GM18499 (cell line): ENCODE results near the gene VWA3B.
"Not testable (repeated sequence)": the region's sequence is repeated elsewhere in the genome, so short reads cannot be mapped to it uniquely, and the experiment has no call there.

Source experiments
- ATAC-seq: cut with Tn5 transposase; IDR thresholded peaks from one replicate; pipeline ENCODE4 v1.9.1; 2021; ENCODE audit warnings: moderate number of reproducible peaks; ENCODE audit not compliant: insufficient read depth, unreplicated experiment

VWA3B gene

GRCh38 chr2:98240786-98241398, 153.9 kb downstream of the VWA3B start:
- ATAC-seq: no peak

DNA sequence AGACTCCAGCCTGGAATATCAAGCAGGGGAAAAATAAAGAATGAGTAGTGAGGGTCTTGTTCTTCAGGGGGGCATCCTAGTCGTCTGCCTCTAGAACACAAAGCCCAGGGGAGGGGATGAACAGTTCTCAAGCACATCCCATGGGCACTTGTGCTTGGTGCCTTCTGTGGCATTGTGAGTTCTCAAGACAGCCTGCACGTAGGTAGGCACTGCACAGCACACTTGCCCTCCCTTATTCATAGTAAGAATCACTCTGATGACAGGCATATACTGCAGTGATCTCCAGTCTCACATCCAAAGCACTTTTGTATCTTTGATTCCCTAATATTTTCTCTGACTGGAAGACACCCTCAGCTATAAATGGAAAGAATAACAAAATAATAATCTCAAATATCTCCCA, 154.6 kb downstream of the VWA3B start:
- no peak for ATAC-seq

DNA sequence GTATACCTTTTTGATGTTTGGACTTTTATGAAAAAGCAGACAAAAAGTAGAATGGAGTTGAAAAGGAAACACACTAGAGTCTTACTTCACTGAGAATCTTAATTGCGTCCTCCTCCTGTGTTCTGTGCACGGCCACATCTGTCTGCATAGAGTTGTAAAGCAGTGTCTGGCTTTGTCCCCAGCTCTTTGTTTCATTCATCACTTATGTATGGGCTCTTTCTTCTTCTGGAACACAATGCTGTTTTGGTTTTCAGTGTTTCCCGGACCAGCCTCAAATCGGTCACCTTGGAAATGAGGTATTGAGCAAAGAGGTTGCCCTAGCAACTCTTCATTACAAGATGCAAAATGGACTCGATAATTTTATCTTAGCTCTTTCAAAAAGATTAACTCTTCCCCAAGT, 155.0 kb downstream of the VWA3B start:
- ATAC-seq: no peak

- no peak for ATAC-seq
Observed at GRCh38 chr2:98245491-98245890, 158.5 kb downstream of the VWA3B start.

GRCh38 chr2:98247383-98247782, 160.4 kb downstream of the VWA3B start:
- ATAC-seq: no peak

- no peak for ATAC-seq
Observed at GRCh38 chr2:98252038-98252773, 165.2 kb downstream of the VWA3B start.

DNA sequence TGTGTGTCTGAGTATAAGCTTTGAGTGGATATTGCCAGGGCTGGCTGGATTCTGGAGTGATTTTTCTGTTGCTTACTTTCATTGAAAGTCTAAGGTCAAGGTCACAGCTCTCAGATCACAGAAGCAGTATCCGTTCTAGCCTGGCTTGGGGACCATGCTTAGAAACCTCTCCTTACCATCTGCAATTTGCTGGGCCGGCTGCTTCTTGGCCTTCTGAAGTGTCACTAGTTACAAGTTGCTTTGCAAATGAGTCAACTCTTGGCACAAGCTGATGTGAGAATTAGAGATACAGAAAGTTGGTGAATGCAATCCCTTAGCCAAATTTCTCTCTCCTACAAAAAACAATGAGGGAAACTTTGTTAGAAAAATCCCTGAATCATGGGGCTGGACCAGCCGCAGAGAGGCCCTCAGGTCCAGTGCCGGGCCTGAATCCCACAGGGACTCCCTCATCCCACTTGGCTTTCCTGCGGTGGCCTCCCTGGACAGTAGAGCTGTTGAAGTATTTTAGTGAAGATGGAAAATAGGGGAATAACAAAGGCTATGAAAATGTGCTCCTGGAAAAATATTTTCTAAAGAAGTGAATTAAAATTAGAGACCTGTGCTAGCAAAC, 166.6 kb downstream of the VWA3B start:
- ATAC-seq: no peak

DNA sequence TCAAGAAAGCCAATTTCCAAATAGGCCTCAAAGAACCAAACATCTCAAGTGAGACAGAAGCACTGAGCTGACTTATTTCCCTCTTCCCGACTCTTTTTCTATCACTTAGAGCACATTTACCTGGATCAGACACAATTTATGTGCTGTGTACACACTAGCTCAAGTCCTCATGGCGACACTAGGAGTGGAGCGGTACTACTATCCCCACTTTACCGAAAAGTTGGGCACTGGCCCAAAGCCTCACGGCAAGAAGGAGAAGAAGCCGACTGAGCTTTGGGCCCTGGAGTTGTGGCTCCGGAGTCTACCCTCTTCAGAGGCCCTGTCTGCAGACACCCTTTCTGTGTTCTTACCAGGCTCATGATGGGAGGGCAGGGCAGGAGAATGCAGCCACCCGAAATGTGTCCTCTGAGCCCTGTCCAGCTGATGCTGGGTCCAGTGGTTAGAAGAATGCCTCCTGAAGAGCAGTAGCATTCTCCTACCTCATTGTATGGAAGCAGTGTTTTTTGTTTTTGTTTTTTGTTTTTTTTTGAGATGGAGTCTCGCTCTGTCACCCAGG, 167.6 kb downstream of the VWA3B start:
- no peak for ATAC-seq

DNA sequence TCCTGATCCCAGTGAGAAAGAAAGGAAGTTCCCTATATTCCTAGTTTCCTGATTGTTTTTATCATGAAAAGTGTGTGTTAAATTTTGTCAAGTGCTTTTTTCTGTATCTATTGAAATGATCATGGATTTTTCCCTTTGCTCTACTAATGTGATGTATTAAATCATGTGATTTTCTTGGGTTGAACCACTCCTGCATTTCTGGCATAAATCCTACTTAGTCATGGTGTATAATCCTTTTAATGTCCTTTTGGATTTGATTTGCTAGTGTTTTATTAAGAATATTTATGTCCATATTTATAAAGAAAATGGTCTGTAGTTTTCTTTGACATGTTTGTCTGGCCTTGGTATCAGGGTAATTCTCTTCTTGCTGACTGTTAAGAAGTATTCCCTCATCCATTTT, 171.9 kb downstream of the VWA3B start:
- no peak for ATAC-seq

GRCh38 chr2:98263362-98263761, 176.4 kb downstream of the VWA3B start:
- no peak for ATAC-seq

DNA sequence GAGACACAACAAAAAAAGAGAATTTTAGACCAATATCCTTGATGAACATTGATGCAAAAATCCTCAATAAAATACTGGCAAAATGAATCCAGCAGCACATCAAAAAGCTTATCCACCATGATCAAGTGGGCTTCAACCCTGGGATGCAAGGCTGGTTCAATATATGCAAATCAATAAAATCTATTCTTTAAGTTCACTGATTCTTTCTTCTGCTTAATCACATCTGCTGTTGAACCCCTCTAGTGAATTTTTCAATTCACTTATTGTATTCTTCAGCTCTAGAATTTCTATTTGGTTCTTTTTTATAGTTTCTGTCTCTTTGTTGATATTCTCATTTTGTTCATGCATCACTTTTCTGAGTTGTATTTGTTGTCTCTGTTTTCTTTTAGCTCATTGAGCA, 181.3 kb downstream of the VWA3B start:
- ATAC-seq: not testable (repeated sequence)

DNA sequence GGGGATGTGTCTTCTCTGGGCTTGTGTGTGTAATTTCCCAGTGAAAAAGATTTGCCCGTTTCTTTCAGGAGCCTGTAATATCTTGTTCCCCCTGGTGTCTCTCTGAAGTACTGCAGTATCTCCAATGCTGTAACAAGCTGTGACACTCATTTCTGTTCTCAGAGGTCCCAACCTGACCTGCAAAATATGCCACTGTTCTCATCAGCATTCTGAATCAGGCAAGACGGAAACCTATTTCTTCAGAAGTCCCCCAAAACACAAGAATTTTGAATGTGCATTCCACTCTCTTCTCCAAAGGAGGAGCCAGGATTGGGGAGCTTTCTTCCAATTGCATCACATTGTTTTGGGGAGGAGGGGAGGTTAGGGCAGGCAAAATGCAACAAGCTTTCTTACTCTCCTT, 182.3 kb downstream of the VWA3B start:
- ATAC-seq: no peak

- ATAC-seq: no peak
Observed at GRCh38 chr2:98269830-98270229, 182.9 kb downstream of the VWA3B start.

- no peak for ATAC-seq
Observed at GRCh38 chr2:98277162-98277859, 190.3 kb downstream of the VWA3B start.

DNA sequence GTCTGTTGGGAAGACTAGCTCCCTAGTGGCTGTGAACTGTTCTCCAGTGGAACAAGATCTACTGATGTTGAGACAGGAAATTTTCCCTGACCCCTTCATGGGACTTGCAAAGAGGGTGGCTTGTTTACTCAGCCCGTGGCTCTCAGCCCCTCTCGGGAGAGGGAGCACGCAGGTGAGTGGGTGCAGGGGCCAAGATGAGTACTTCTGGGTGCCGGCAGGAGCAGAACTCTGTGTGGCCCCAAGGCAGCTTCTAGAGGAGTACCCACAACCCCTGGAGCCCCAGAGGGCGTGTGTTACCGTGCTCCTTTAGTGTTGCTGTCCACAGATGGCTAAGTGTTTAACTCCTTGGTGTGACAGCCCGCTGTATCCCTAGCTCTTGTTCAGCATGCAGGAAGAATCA, 191.1 kb downstream of the VWA3B start:
- ATAC-seq: no peak

DNA sequence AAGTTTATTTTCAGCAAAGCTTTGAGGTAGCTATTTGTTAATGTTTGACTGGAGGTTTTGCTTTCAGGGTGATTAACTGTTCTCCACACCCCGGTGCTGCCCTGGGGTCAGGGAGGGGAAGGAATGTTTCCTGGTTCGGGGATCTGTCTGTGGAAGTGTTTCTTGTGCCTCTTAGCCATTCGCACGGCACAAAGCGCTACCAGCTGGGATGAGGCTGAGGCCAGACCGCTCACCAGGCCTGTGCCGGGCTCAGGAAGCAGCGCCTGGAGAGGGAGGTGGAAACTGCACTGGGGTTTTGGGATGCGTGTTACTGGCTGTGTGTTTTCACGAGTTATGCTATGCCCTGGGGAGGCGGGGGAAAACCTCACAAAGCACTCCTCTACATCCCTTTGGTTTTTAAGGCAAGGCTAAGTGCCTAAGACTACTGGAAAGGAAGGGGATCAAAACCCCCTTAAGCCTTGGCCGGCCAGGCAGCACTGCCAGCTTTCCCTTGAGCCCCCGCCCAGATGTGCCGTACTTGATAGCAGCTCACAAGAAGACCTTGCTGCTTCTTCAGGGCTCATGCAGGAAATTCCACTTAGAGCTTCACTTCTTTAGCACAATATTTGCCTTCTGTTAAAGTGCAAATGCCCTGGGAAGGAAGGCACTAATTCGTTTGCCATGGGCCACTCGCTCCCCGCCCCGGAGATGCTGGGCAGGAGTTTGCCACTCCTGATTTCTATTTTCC, 193.6 kb downstream of the VWA3B start:
- ATAC-seq: no peak

DNA sequence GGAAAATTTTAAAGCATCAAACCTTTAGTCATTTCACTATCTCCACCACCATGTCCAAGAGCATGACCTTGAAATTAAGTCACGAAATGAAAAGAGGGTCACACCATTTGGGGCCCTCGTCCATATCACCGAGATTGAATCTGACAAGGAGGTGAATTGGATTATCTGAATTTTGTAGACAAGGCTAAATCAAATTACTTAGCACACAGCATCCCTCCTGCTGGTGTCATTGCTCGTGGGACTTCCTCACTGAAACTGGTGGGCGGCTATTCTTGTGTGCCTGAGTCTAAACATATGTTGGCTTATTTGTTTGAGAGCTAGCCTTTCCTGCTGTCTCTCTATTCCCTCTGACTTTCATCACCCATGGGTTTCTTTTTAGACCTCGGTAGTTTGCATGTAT, 194.6 kb downstream of the VWA3B start:
- no peak for ATAC-seq

GRCh38 chr2:98282109-98282508, 195.1 kb downstream of the VWA3B start:
- ATAC-seq: no peak

GRCh38 chr2:98293030-98293429, 206.1 kb downstream of the VWA3B start:
- ATAC-seq: no peak
